MM.1S (cell line): ENCODE results near the gene FGF4.

Source experiments
- DNase-seq: peaks from one replicate; pipeline ENCODE4 v3.0.0-alpha.2; 2015
- H2AFZ ChIP-seq: fragments of 300-600 bp; sonication (generic); 2 replicates; pipeline ENCODE4 v1.6.0; 2016; ENCODE audit warnings: antibody characterized with exemption, low read length
- H3F3A ChIP-seq: fragments of 300-600 bp; sonication (generic); 2 replicates; pipeline ENCODE4 v1.6.1; 2016; ENCODE audit warnings: mild to moderate bottlenecking, antibody characterized with exemption, low read length, moderate library complexity, mixed read lengths; ENCODE audit not compliant: insufficient read depth
- H3K27ac ChIP-seq: fragments of 300-600 bp; sonication (generic); 2 replicates; pipeline ENCODE4 v1.5.1; 2016; ENCODE audit warnings: mild to moderate bottlenecking, low read length
- H3K27me3 ChIP-seq: fragments of 300-600 bp; sonication (generic); replicated peaks from 2 replicates; pipeline ENCODE4 v1.6.0; 2016; ENCODE audit warnings: low read length; ENCODE audit not compliant: insufficient read depth
- H3K36me3 ChIP-seq: fragments of 300-600 bp; sonication (generic); replicated peaks from 2 replicates; pipeline ENCODE4 v1.6.1; 2016; ENCODE audit warnings: mild to moderate bottlenecking, low read length, mixed read lengths; ENCODE audit not compliant: insufficient read depth
- H3K4me1 ChIP-seq: fragments of 300-600 bp; sonication (generic); 2 replicates; pipeline ENCODE4 v1.6.1; 2016; ENCODE audit warnings: low read length, mixed read lengths
- H3K4me2 ChIP-seq: fragments of 300-600 bp; sonication (generic); 2 replicates; pipeline ENCODE4 v1.6.0; 2016; ENCODE audit warnings: low read depth, low read length
- H3K4me3 ChIP-seq: fragments of 300-600 bp; sonication (generic); 2 replicates; pipeline ENCODE4 v1.5.1; 2016; ENCODE audit warnings: low read length, mixed read lengths
- H3K79me2 ChIP-seq: fragments of 300-600 bp; sonication (generic); 2 replicates; pipeline ENCODE4 v1.6.1; 2016; ENCODE audit warnings: mixed run types, low read length, mixed read lengths
- H3K9ac ChIP-seq: fragments of 300-600 bp; sonication (generic); 2 replicates; pipeline ENCODE4 v1.6.1; 2016; ENCODE audit warnings: low read length, mixed read lengths
- H3K9me2 ChIP-seq: fragments of 300-600 bp; sonication (generic); replicated peaks from 2 replicates; pipeline ENCODE4 v1.6.1; 2016; ENCODE audit warnings: mild to moderate bottlenecking, low read length, mixed read lengths; ENCODE audit not compliant: insufficient read depth
- H3K9me3 ChIP-seq: fragments of 300-600 bp; sonication (generic); replicated peaks from 2 replicates; pipeline ENCODE4 v1.6.1; 2016; ENCODE audit warnings: mild to moderate bottlenecking, low read length, mixed read lengths; ENCODE audit not compliant: insufficient read depth
- H4K20me1 ChIP-seq: fragments of 300-600 bp; sonication (generic); 2 replicates; pipeline ENCODE4 v1.6.1; 2016; ENCODE audit warnings: mild to moderate bottlenecking, low read length, moderate library complexity, mixed read lengths; ENCODE audit not compliant: insufficient read depth
- CTCF ChIP-seq: fragments of 300-600 bp; sonication (generic); IDR thresholded peaks from 2 replicates; pipeline ENCODE4 v1.5.1; 2016; ENCODE audit warnings: antibody characterized with exemption, low read length, mixed read lengths
- EZH2 ChIP-seq: fragments of 300-600 bp; sonication (generic); optimal IDR thresholded peaks from 2 replicates; pipeline ENCODE3; 2017; ENCODE audit warnings: low read depth, mild to moderate bottlenecking, antibody characterized with exemption, low read length, mixed read lengths
- EZH2phosphoT487 ChIP-seq: fragments of 300-600 bp; sonication (generic); IDR thresholded peaks from 2 replicates; pipeline ENCODE4 v1.6.1; 2018; ENCODE audit warnings: antibody characterized with exemption, low read length

FGF4 gene

GRCh38 chr11:69816671-69817070 is 41.5 kb upstream of the FGF4 start:
- H3K79me2 ChIP-seq = no peaks in the 10 kb centered on the region
- H3K9ac ChIP-seq = no peak overlapping the region
- H3K27me3 ChIP-seq = peaks cover 66% of the 10 kb centered on the region
- H3K9me2 ChIP-seq = no peaks in the 10 kb centered on the region
- H3K4me3 ChIP-seq = no peak overlapping the region
- H3K36me3 ChIP-seq = no peaks in the 10 kb centered on the region
- no peaks in the 10 kb centered on the region for H3F3A ChIP-seq
- DNase-seq = no peak
- H3K4me1 ChIP-seq = no peaks in the 10 kb centered on the region
- no peak overlapping the region for H3K4me2 ChIP-seq
- H3K27ac ChIP-seq = no peak overlapping the region
- TF ChIP-seq EZH2 (no peak), EZH2phosphoT487 (no peak), CTCF (no peak)
- no peaks in the 10 kb centered on the region for H3K9me3 ChIP-seq
- H4K20me1 ChIP-seq = no peaks in the 10 kb centered on the region
- no peak overlapping the region for H2AFZ ChIP-seq

DNA sequence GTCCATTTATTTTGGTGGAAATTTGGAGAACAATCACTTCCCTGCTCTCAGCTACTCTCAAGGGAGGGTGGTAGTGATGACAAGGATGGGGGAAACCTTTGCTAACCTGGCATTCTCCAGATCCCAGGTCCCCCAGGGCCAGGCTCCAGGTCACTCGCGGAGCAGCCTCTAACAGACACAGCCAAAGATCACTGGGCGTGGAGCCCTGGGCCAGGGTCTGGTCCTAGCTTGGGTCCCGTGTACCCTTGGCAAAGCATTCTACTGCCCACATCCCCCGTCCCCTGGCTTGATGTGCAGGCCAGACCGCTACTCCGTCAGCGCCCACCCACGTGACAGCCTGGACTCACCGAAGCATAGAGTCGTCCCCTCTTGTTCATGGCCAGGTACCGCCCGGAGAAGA is 40.8 kb upstream of the FGF4 start:
- Histone ChIP-seq H3K36me3 (no peaks in the 10 kb centered on the region), H3K27me3 (peaks cover 65% of the 10 kb centered on the region), H3K4me3 (no peak overlapping the region), H3K79me2 (no peaks in the 10 kb centered on the region), H3K27ac (no peak overlapping the region), H3K9me3 (no peaks in the 10 kb centered on the region), H2AFZ (no peak overlapping the region), H3K4me1 (no peaks in the 10 kb centered on the region), H4K20me1 (no peaks in the 10 kb centered on the region), H3K4me2 (no peak overlapping the region), H3K9me2 (no peaks in the 10 kb centered on the region), H3F3A (no peaks in the 10 kb centered on the region), H3K9ac (no peak overlapping the region)
- no peak for DNase-seq
- TF ChIP-seq EZH2 = no peak
- TF ChIP-seq EZH2phosphoT487 = no peak
- TF ChIP-seq CTCF = no peak

DNA sequence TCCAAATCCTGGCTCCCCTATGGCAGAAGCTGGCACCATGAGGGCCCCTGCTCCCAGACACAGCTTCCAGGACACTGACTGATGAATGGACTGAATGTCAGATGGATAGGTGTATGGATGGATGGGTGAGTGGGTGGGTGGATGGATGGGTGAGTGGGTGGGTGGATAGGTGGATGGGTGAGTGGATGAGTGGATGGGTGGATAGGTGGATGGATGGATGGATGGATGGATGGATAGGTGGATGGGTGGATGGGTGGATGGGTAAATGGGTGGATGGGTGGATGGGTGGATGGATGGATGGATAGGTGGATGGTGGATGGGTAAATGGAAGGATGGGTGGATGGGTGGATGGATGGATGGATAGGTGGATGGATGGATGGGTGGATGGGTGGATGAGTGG is 39.8 kb upstream of the FGF4 start:
- no peaks in the 10 kb centered on the region for H3K36me3 ChIP-seq
- no peaks in the 10 kb centered on the region for H3K9me3 ChIP-seq
- H4K20me1 ChIP-seq = no peaks in the 10 kb centered on the region
- no peak overlapping the region for H3K4me2 ChIP-seq
- H3K4me3 ChIP-seq = no peak overlapping the region
- TF ChIP-seq CTCF = no peak
- TF ChIP-seq EZH2phosphoT487 = no peak
- TF ChIP-seq EZH2 = no peak
- H3K27ac ChIP-seq = no peak overlapping the region
- DNase-seq = no peak
- H3K27me3 ChIP-seq = peaks cover 65% of the 10 kb centered on the region
- no peak overlapping the region for H2AFZ ChIP-seq
- H3K4me1 ChIP-seq = no peaks in the 10 kb centered on the region
- H3K9me2 ChIP-seq = no peaks in the 10 kb centered on the region
- no peaks in the 10 kb centered on the region for H3F3A ChIP-seq
- no peak overlapping the region for H3K9ac ChIP-seq
- H3K79me2 ChIP-seq = no peaks in the 10 kb centered on the region

- Histone ChIP-seq H3K9me3 (no peaks in the 10 kb centered on the region), H3F3A (no peaks in the 10 kb centered on the region), H3K4me2 (no peak overlapping the region), H3K4me1 (no peaks in the 10 kb centered on the region), H3K27ac (no peak overlapping the region), H2AFZ (no peak overlapping the region), H3K79me2 (no peaks in the 10 kb centered on the region), H3K27me3 (peaks cover 65% of the 10 kb centered on the region), H4K20me1 (no peaks in the 10 kb centered on the region), H3K4me3 (no peak overlapping the region), H3K36me3 (no peaks in the 10 kb centered on the region), H3K9ac (no peak overlapping the region), H3K9me2 (no peaks in the 10 kb centered on the region)
- DNase-seq = no peak
- TF ChIP-seq EZH2phosphoT487 (no peak), EZH2 (no peak), CTCF (no peak)
Measured at GRCh38 chr11:69814411-69814810, 39.3 kb upstream of the FGF4 start.
